ENCODE results near the gene CYSLTR2. TPM values are rescaled to one million over a fixed set of nuclear protein-coding genes. Genes with fewer than 3 reads are reported as not detected.

Gene CYSLTR2
- total RNA-seq, 1 experiment from 2014 or later, result not detected

DNA sequence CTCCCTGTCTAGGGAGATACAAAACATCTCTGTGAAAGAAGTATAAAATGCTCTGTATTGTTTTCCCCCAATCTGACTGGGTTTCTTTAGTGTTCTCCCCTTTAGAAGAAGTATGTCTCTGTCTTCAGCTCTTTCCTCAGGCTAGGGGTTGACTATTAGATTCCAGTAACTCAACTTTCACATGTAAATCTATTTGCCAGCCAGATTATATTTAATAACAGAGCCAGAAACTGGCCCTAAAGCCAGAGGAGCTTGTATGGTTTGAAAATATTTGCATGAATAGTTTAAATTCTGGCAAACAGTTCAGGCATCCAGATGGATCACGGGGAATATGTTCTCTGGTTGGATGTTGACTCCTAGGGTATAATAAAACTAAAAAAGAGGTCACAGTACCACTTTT lies 22.3 kb upstream of the CYSLTR2 start:
- intact Hi-C loops (cut with micrococcal nuclease), result no loop called here
- Histone ChIP-seq H4K20me1 (ENCODE audit: low read length) (no peaks in the 10 kb centered on the region), H3K79me2 (ENCODE audit: low read length) (no peaks in the 10 kb centered on the region), H3K36me3 (ENCODE audit: low read depth, low read length) (no peaks in the 10 kb centered on the region), H3K9me2 (replicated peaks; ENCODE audit: low read length) (no peaks in the 10 kb centered on the region), H3K9me3 (ENCODE audit: low read length) (peaks cover 5% of the 10 kb centered on the region; the same call in 1 of the 2 replicates), H3K9ac (ENCODE audit: low read length) (no peak overlapping the region), H2AFZ (ENCODE audit: low read length) (no peak overlapping the region), H3K4me3 (ENCODE audit: low read length) (no peak overlapping the region), H3F3A (ENCODE audit: low read length, unreplicated experiment) (no peaks in the 10 kb centered on the region), H3K4me2 (ENCODE audit: low read length) (no peak overlapping the region), H3K27ac (ENCODE audit: low read length) (no peak overlapping the region), H3K27me3 (ENCODE audit: low read length) (no peaks in the 10 kb centered on the region), H3K4me1 (ENCODE audit: insufficient read depth, low read length) (no peaks in the 10 kb centered on the region)
- ChIA-PET CTCF (no interaction called here), POLR2A (ENCODE audit: unreplicated experiment) (interaction anchor here (0.5 kb wide), 1 partner anchor 53 kb away, joined by 4 read pairs; no protein-coding TSS in a partner anchor)
- DNase-seq (no peak), ATAC-seq (no peak)
- TF ChIP-seq, protein P1, sequence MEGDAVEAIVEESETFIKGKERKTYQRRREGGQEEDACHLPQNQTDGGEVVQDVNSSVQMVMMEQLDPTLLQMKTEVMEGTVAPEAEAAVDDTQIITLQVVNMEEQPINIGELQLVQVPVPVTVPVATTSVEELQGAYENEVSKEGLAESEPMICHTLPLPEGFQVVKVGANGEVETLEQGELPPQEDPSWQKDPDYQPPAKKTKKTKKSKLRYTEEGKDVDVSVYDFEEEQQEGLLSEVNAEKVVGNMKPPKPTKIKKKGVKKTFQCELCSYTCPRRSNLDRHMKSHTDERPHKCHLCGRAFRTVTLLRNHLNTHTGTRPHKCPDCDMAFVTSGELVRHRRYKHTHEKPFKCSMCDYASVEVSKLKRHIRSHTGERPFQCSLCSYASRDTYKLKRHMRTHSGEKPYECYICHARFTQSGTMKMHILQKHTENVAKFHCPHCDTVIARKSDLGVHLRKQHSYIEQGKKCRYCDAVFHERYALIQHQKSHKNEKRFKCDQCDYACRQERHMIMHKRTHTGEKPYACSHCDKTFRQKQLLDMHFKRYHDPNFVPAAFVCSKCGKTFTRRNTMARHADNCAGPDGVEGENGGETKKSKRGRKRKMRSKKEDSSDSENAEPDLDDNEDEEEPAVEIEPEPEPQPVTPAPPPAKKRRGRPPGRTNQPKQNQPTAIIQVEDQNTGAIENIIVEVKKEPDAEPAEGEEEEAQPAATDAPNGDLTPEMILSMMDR (conservative IDR thresholded peaks at IDR 0.05; ENCODE audit: low read depth, low read length), result no peak
- TF ChIP-seq EZH2 (IDR thresholded peaks at IDR 0.05; ENCODE audit: low read length, unreplicated experiment) (no peak), EZH2phosphoT487 (IDR thresholded peaks at IDR 0.05; ENCODE audit: borderline replicate concordance, low read length) (no peak)
- BruUV-seq (replicated peaks), result no TSS peak

DNA sequence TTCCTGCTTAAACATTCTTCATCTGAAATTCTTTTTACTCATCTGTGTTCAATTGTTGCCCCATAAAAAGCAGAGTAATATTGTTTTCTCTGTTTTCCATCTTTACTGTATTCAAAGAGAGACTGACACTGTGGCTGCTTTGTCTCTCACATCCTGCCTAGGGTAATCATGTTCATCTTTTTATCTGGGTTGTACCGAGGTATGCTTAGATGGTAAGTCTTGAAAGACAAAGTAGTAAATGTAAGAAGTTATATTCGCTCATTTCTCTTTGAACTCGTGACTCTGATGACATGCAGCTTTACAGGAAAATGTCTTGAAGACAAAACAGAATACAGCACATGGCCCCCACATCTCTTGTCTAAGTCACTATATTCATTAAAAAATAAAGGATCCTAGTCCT lies 20.0 kb upstream of the CYSLTR2 start:
- Histone ChIP-seq H3K27me3 (ENCODE audit: low read length) (no peaks in the 10 kb centered on the region), H2AFZ (ENCODE audit: low read length) (no peak overlapping the region), H4K20me1 (ENCODE audit: low read length) (no peaks in the 10 kb centered on the region), H3K9me2 (replicated peaks; ENCODE audit: low read length) (no peaks in the 10 kb centered on the region), H3K9ac (ENCODE audit: low read length) (no peak overlapping the region), H3F3A (ENCODE audit: low read length, unreplicated experiment) (no peaks in the 10 kb centered on the region), H3K27ac (ENCODE audit: low read length) (no peak overlapping the region), H3K79me2 (ENCODE audit: low read length) (no peaks in the 10 kb centered on the region), H3K4me1 (ENCODE audit: insufficient read depth, low read length) (no peaks in the 10 kb centered on the region), H3K4me2 (ENCODE audit: low read length) (no peak overlapping the region), H3K9me3 (ENCODE audit: low read length) (peaks cover 5% of the 10 kb centered on the region; the same call in 1 of the 2 replicates), H3K4me3 (ENCODE audit: low read length) (no peak overlapping the region), H3K36me3 (ENCODE audit: low read depth, low read length) (no peaks in the 10 kb centered on the region)
- intact Hi-C loops (cut with micrococcal nuclease), result no loop called here
- ATAC-seq (no peak), DNase-seq (no peak)
- BruUV-seq (replicated peaks), result no TSS peak
- TF ChIP-seq EZH2 (IDR thresholded peaks at IDR 0.05; ENCODE audit: low read length, unreplicated experiment) (no peak), EZH2phosphoT487 (IDR thresholded peaks at IDR 0.05; ENCODE audit: borderline replicate concordance, low read length) (no peak)
- TF ChIP-seq, protein P1 (conservative IDR thresholded peaks at IDR 0.05; ENCODE audit: low read depth, low read length), result no peak
- CTCF ChIA-PET, result no interaction called here
- POLR2A ChIA-PET (ENCODE audit: unreplicated experiment), result no interaction called here

DNA sequence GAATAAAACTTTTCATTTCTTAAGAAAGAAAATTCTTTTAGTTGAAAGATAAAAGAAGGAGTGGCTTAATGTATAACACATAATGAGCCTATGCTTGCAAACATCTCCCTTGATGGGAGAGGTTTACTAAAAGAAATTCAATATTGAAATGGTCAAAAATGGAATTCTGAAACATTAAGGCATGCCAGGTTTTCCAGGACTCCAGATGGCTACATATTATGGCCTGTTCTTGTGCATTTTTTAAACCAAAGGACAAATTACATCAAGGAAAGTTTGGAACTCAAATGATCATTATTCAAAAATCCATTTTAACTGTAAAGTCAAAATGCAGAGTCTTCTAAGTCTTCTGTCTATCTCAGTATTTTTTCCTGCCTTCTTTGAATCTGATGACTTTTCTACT lies 19.1 kb upstream of the CYSLTR2 start:
- ChIA-PET POLR2A (ENCODE audit: unreplicated experiment) (no interaction called here), CTCF (no interaction called here)
- H3K36me3 ChIP-seq (ENCODE audit: low read depth, low read length), result no peaks in the 10 kb centered on the region
- BruUV-seq (replicated peaks), result no TSS peak
- ATAC-seq (no peak), DNase-seq (no peak)
- no peaks in the 10 kb centered on the region for H4K20me1 ChIP-seq (ENCODE audit: low read length)
- no peak overlapping the region for H3K27ac ChIP-seq (ENCODE audit: low read length)
- no peak overlapping the region for H3K4me3 ChIP-seq (ENCODE audit: low read length)
- no peaks in the 10 kb centered on the region for H3K79me2 ChIP-seq (ENCODE audit: low read length)
- H3K4me2 ChIP-seq (ENCODE audit: low read length), result no peak overlapping the region
- H2AFZ ChIP-seq (ENCODE audit: low read length), result no peak overlapping the region
- no peaks in the 10 kb centered on the region for H3K4me1 ChIP-seq (ENCODE audit: insufficient read depth, low read length)
- no peaks in the 10 kb centered on the region for H3K9me2 ChIP-seq (replicated peaks; ENCODE audit: low read length)
- H3F3A ChIP-seq (ENCODE audit: low read length, unreplicated experiment), result no peaks in the 10 kb centered on the region
- no peaks in the 10 kb centered on the region for H3K27me3 ChIP-seq (ENCODE audit: low read length)
- TF ChIP-seq EZH2 (IDR thresholded peaks at IDR 0.05; ENCODE audit: low read length, unreplicated experiment), result no peak
- TF ChIP-seq EZH2phosphoT487 (IDR thresholded peaks at IDR 0.05; ENCODE audit: borderline replicate concordance, low read length), result no peak
- H3K9ac ChIP-seq (ENCODE audit: low read length), result no peak overlapping the region
- intact Hi-C loops (cut with micrococcal nuclease), result no loop called here
- H3K9me3 ChIP-seq (ENCODE audit: low read length), result peaks cover 5% of the 10 kb centered on the region; the same call in 1 of the 2 replicates

Measured in PC-3 (cell line).